Prostate gland (tissue), 2 donors: ENCODE measurements around the gene GPR85.

Experiments used
- CTCF ChIP-seq, 4 experiments: fragments of 200-600 bp in 2 of 4; fragments of 450-650 bp in 2 of 4; sonication (generic) in 2 of 4; IDR thresholded peaks; 1 replicate in 3 of 4; 2 replicates in 1 of 4; pipeline ENCODE4 v1.5.1; 2016 to 2019; ENCODE audit warnings: antibody characterized with exemption in 4 of 4, mild to moderate bottlenecking in 2 of 4, moderate library complexity in 2 of 4
- POLR2A ChIP-seq: fragments of 450-650 bp; IDR thresholded peaks from one replicate; pipeline ENCODE4 v1.6.1; 2016; ENCODE audit warnings: antibody characterized with exemption, mild to moderate bottlenecking
- POLR2AphosphoS5 ChIP-seq: sonication (generic); formaldehyde crosslinking; IDR thresholded peaks from one replicate; pipeline ENCODE4 v1.6.1; 2017; ENCODE audit warnings: antibody characterized with exemption

- TF ChIP-seq CTCF (IDR thresholded peaks at IDR 0.05) (no peak), POLR2AphosphoS5 (no peak), POLR2A (no peak)
These were observed 27.3 kb upstream of the GPR85 start for GRCh38 chr7:113113912-113114311.
